ENCODE data around the gene FGFR3.

The FGFR3 gene

DNA sequence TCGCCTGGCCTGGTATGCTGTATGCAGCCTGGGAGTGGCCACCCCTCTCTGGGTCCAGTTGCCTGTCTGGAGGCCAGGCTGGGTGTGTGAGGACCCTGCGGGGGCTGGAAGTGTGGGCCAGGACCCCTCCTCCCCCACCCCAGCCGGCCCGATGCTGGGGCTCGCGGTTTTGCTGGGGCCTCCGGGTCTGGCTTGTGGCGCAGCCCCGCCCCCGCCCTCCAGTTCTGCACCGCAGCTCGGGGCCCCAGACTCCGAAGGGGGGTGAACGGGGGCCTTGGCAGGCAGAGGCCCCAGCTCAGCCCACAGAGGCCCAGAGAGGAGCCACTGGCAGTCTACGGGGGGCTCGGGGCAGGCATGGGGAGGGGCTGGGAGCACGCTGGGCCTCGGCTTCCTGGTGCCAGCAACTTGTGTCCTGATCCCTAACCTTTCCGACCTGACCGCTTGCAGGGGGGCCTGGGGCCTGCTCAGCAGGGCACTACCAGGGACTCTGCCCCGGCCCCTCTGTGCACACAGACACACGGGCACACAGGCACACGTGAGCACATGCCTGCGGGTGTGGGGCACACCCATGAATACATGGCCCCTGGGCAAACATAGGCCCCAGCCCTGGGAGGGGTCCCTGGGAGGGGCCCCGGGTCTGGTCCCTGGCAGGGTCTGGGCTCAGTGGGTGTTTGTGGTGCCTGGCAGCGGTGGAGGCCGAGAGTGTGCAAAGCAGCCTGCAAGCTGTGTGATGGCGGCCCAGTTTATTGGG is 21.4 kb upstream of the FGFR3 start:
- no peak overlapping the region for H3K27ac Mint-ChIP-seq
- H3K4me3 Mint-ChIP-seq = no peak overlapping the region
- no peaks in the 10 kb centered on the region for H3K36me3 Mint-ChIP-seq (ENCODE audit: low read depth)
- no peak for DNase-seq
- peaks cover 2% of the 10 kb centered on the region for H3K4me1 Mint-ChIP-seq (ENCODE audit: low read depth)
- no peaks in the 10 kb centered on the region for H3K9me3 Mint-ChIP-seq
- H3K27me3 Mint-ChIP-seq = peaks cover 8% of the 10 kb centered on the region

- no peak overlapping the region for H3K27ac Mint-ChIP-seq
Measured at GRCh38 chr4:1772853-1773538, 20.1 kb upstream of the FGFR3 start.

GRCh38 chr4:1773754-1774153 is 19.3 kb upstream of the FGFR3 start:
- Mint-ChIP-seq H3K4me1 (ENCODE audit: low read depth) (peaks cover 2% of the 10 kb centered on the region), H3K9me3 (no peaks in the 10 kb centered on the region), H3K27ac (no peak overlapping the region), H3K36me3 (ENCODE audit: low read depth) (no peaks in the 10 kb centered on the region), H3K27me3 (no peaks in the 10 kb centered on the region), H3K4me3 (no peak overlapping the region)
- no peak for DNase-seq

More at GRCh38 chr4:1772853-1773538, 20.1 kb upstream of the FGFR3 start:
- no peaks in the 10 kb centered on the region for H3K36me3 Mint-ChIP-seq (ENCODE audit: low read depth)
- no peak overlapping the region for H3K4me3 Mint-ChIP-seq
- peaks cover 6% of the 10 kb centered on the region for H3K27me3 Mint-ChIP-seq
- DNase-seq = no peak
- H3K9me3 Mint-ChIP-seq = no peaks in the 10 kb centered on the region
- peaks cover 2% of the 10 kb centered on the region for H3K4me1 Mint-ChIP-seq (ENCODE audit: low read depth)

DNA sequence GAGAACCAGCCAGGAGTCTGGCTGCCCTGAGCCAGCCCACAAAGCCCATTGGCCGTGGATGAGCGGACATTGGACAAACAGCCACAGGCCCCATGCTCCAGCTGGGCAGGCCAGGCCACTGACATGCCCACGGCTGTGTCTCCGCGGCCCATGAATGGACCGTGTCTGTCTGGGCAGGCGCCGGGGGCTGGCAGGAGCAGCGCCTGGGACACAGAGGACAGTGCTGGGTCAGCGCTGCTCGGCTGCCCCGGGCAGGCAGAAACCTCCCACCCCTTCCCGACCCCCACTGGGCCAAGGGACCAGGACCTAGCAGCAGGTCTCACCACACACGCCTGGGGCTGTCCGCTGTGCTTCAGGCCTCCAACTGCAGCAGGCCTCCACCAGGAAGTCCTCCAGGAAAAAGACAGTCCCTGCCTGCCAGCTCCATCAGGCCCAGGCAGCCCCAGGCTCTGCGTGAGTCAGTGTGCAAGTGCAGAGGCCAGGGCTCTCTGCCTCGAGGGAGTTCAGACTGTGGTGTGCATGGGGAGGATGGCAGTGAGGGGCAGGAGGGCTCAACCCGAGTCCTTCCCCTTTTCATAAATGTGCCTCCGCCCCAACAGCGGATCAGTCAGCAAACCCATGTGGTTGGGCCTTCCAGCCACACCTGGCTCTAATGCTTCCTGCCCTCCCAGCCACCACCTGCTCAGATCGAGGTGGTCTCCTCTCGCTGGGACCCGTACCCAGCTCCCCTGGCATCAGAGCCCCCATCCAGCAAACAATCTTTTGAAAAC is 17.2 kb upstream of the FGFR3 start:
- Mint-ChIP-seq H3K27me3 (no peaks in the 10 kb centered on the region), H3K4me3 (no peak overlapping the region), H3K4me1 (ENCODE audit: low read depth) (peaks cover 2% of the 10 kb centered on the region), H3K27ac (no peak overlapping the region), H3K9me3 (no peaks in the 10 kb centered on the region), H3K36me3 (ENCODE audit: low read depth) (no peaks in the 10 kb centered on the region)
- DNase-seq = no peak

- Mint-ChIP-seq H3K4me3 (no peak overlapping the region), H3K9me3 (no peaks in the 10 kb centered on the region), H3K27me3 (no peaks in the 10 kb centered on the region), H3K4me1 (ENCODE audit: low read depth) (peaks cover 2% of the 10 kb centered on the region), H3K36me3 (ENCODE audit: low read depth) (no peaks in the 10 kb centered on the region), H3K27ac (no peak overlapping the region)
- DNase-seq = no peak
Measured at GRCh38 chr4:1776521-1777161, 16.5 kb upstream of the FGFR3 start.

DNA sequence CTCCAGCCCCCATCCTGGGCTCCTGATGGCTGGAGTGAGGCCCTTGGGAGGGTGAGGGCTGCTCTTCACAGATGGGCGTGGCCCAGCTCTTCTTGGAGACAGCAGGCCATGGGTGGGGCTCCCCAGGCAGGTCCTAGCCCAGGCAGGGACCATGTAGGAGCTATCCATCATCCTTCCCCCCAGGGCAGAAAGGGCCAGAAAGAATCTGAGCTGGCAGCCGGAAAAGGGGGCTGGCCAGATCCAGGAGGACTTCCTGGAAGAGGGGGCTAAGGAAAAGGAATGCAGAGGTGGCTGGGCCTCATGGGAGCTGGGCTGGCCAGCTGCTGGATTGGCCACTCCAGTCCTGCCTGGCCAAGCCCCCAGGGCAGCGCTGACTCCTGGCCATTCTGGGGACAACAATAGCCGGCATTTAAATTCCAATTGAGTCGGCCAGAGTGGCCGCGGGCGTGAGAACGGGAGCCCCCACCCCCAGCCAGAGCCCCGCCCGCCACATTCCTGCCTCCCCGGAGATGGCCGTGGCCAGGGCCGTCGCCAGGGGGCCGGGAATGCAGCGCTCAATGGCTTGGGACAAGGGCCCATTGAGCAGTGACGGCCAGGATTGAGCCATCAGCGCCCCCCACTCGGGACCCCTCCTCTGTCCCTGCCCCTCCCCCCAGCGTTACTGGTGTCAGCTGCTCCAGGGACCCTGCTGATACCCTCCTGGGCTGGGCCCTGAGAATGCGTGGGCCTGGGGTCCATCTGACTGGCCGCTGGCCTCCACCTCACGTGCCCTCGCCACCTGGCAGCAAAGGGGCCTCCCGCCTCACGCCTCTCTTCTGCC is 15.1 kb upstream of the FGFR3 start:
- no peaks in the 10 kb centered on the region for H3K36me3 Mint-ChIP-seq (ENCODE audit: low read depth)
- no peaks in the 10 kb centered on the region for H3K27me3 Mint-ChIP-seq
- H3K4me3 Mint-ChIP-seq = no peak overlapping the region
- H3K4me1 Mint-ChIP-seq (ENCODE audit: low read depth) = no peaks in the 10 kb centered on the region
- H3K27ac Mint-ChIP-seq = no peak overlapping the region
- DNase-seq = no peak
- no peaks in the 10 kb centered on the region for H3K9me3 Mint-ChIP-seq

DNA sequence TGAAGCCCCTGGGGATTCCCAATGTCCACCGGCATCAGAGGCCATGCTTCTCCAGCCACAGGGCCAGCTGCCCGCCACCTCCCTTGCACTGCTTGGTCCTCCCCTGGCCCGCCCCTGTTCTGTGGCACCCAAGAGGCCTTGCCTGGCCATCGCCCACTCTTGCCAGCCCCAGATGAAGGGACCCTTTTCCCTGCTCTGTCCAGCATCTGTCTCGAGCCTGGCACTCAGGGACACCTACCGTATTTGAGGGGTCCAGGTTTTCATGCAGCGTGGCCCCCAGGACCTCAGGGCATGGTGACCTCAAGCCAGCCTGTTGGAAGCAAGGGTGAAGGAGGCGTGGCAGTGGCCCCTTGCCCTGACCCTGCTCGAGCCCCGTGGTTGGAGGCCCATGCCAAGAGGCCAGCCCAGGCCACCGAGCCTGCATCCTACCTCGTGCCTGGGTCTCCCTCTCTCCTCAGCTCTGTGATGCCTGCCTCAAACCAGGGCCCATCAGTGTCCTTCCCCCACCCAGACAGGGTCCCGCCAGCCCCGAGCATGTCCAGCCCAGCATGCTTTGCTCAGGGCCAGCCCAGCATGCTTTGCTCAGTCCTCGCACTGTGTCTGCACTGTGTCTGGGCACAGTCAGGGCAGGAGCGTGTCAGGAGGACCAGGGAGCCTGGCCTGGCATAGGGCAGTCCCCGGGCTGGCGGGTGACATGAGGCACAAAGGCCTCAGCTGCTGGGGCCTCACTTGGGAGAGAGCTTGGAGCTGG is 14.3 kb upstream of the FGFR3 start:
- Mint-ChIP-seq H3K27me3 (no peaks in the 10 kb centered on the region), H3K9me3 (no peaks in the 10 kb centered on the region), H3K27ac (no peak overlapping the region), H3K4me3 (no peak overlapping the region), H3K36me3 (ENCODE audit: low read depth) (no peaks in the 10 kb centered on the region), H3K4me1 (ENCODE audit: low read depth) (no peaks in the 10 kb centered on the region)
- DNase-seq = no peak

DNA sequence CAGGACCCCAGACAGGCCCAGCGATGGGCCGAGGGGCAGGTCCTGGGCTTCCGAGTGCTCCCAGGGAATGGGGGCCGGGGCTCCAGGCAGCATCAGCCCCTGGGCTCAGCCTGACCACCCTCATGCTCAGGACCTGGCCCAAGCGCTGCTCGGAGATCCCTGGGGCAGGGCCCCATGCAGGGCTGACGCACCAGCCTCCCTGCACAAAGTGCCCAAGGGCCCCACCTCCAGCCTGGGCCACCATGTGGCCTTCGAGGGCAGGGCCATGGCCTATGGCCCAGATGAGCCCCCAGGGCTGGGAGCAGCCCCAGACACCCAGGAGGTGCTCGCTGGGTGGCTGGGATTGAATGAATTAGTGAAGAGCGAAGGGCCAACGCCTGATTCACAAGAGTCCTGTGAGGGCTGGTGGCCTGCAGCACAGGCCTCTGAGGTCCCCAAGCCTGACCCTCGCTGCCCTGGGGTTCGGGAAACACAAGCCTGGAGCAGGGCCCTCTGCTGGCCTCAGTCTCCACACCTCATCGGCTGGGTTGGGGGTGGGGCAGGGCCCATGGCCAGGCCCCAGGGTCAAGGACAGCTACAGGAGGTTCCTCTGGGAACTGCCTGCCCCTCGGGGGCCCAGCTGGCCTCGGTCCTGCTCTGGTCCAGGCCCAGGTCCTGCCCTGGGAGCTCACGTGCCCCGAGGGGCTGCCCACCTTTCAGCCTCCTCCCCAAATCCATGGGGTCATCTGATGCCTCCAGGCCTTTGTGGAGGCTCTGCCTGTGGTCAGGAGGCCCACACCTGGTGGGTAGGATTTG is 13.3 kb upstream of the FGFR3 start:
- H3K27ac Mint-ChIP-seq = no peak overlapping the region

GRCh38 chr4:1780435-1780834 is 12.7 kb upstream of the FGFR3 start:
- no peak overlapping the region for H3K4me3 Mint-ChIP-seq
- no peaks in the 10 kb centered on the region for H3K4me1 Mint-ChIP-seq (ENCODE audit: low read depth)
- no peaks in the 10 kb centered on the region for H3K27me3 Mint-ChIP-seq
- no peak for DNase-seq
- no peaks in the 10 kb centered on the region for H3K36me3 Mint-ChIP-seq (ENCODE audit: low read depth)
- no peak overlapping the region for H3K27ac Mint-ChIP-seq
- no peaks in the 10 kb centered on the region for H3K9me3 Mint-ChIP-seq

More for the DNA sequence above, 13.3 kb upstream of the FGFR3 start:
- no peak for DNase-seq
- Mint-ChIP-seq H3K4me3 (no peak overlapping the region), H3K36me3 (ENCODE audit: low read depth) (no peaks in the 10 kb centered on the region), H3K27me3 (no peaks in the 10 kb centered on the region), H3K9me3 (no peaks in the 10 kb centered on the region), H3K4me1 (ENCODE audit: low read depth) (no peaks in the 10 kb centered on the region)

DNA sequence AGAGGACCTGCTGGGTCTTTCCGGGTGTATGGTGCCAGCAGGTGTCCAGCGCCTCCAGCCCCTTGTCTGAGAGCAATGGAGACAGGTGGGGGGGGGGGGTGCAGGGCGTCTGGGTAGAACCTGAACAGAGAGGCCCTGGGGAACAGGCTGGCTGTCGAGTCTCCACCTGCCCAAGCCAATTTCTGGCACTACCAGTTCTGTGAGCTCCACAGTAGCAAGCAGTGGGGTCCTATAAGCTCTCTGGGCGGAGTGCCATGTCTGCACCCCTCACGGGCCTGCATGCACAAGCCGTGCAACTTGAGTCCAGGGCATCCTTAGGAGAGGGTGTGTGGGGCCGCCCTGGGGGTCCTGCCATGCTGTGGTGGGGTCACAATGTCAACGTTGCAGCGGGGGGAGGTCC is 10.1 kb upstream of the FGFR3 start:
- no peaks in the 10 kb centered on the region for H3K36me3 Mint-ChIP-seq (ENCODE audit: low read depth)
- H3K4me3 Mint-ChIP-seq = no peak overlapping the region
- no peak overlapping the region for H3K27ac Mint-ChIP-seq
- no peaks in the 10 kb centered on the region for H3K9me3 Mint-ChIP-seq
- no peaks in the 10 kb centered on the region for H3K27me3 Mint-ChIP-seq
- no peak for DNase-seq
- no peaks in the 10 kb centered on the region for H3K4me1 Mint-ChIP-seq (ENCODE audit: low read depth)

DNA sequence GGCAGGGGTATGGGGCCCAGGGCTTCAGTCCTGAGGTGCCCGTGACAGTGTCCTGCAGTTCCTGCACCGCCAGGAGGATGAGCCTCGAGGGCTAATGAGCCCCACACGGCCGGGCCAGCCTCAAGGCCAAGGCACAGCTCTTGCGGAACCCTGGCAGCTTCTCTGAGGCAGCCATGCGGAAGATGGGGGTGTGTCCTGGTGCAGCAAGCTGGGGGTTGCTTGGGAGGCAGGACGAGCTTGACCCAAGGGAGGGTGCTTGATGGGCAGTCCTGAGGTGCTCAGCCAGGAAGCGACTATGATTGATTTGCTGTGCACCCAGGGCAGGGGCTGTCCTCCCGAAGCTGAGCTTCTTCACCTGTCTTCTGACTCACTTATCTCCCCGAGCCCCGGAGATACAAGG is 9.1 kb upstream of the FGFR3 start:
- H3K4me3 Mint-ChIP-seq = no peak overlapping the region
- H3K27ac Mint-ChIP-seq = no peak overlapping the region
- no peaks in the 10 kb centered on the region for H3K36me3 Mint-ChIP-seq (ENCODE audit: low read depth)
- DNase-seq = no peak
- no peaks in the 10 kb centered on the region for H3K4me1 Mint-ChIP-seq (ENCODE audit: low read depth)
- no peaks in the 10 kb centered on the region for H3K9me3 Mint-ChIP-seq
- no peaks in the 10 kb centered on the region for H3K27me3 Mint-ChIP-seq

DNA sequence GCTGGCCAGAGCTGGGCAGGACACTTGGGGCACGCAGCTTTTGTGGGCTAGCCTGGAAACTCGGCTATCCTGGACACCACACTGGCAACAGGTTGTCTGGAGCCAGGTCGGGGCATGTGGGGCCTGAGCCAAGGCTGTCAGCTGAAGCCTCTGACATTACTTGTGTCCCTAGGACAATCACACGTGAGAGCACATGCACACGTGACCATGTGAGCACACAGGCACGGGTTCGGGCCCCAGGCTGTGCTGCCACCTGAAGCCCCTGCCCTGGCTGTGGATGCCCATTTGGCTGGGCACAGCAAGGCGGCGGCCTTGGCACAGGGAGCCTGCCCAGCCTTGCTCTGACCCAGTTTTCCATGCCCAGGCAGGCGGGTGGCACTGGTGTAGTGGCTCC is 8.7 kb upstream of the FGFR3 start:
- H3K27me3 Mint-ChIP-seq = no peaks in the 10 kb centered on the region
- H3K4me3 Mint-ChIP-seq = no peak overlapping the region
- H3K27ac Mint-ChIP-seq = no peak overlapping the region
- no peak for DNase-seq
- no peaks in the 10 kb centered on the region for H3K4me1 Mint-ChIP-seq (ENCODE audit: low read depth)
- H3K9me3 Mint-ChIP-seq = no peaks in the 10 kb centered on the region
- H3K36me3 Mint-ChIP-seq (ENCODE audit: low read depth) = no peaks in the 10 kb centered on the region
